Bronchial epithelial cell (primary cell): ENCODE results near the gene PDXDC1. TPM values are rescaled to one million over a fixed set of nuclear protein-coding genes. Genes with fewer than 3 reads are reported as not detected.

Source experiments
- DNase-seq: peaks from one replicate; pipeline ENCODE4 v3.0.0-alpha.2; 2010; ENCODE audit warnings: low read depth
- FAIRE-seq: peaks from 2 replicates; lab custom pipeline; 2011; peaks lifted over from hg19 to GRCh38; lab: Jason Lieb, UNC
- H3K27me3 ChIP-seq: 2 replicates; pipeline ENCODE4 v1.5.1; 2011; ENCODE audit warnings: low read length; ENCODE audit not compliant: control insufficient read depth, insufficient read depth
- H3K36me3 ChIP-seq: 2 replicates; pipeline ENCODE4 v1.5.1; 2011; ENCODE audit warnings: low read length; ENCODE audit not compliant: control insufficient read depth, insufficient read depth
- H3K4me3 ChIP-seq: 2 replicates; pipeline ENCODE4 v1.5.1; 2011; ENCODE audit warnings: mild to moderate bottlenecking, low read depth, low read length, control low read depth
- CTCF ChIP-seq: IDR thresholded peaks from 2 replicates; pipeline ENCODE4 v1.5.1; 2011; ENCODE audit warnings: mild to moderate bottlenecking, moderate library complexity, low read length, control low read depth, inconsistent platforms; ENCODE audit not compliant: insufficient read depth, severe bottlenecking
- total RNA-seq: library from RNA; depleted of rRNA; stranded (reverse); fragments of >200 nt; gene quantifications from 2 replicates; pipeline ENCODE4 v1.2.1, GENCODE V29; 2014

The PDXDC1 gene
- total RNA-seq, 1 donor from 2014 or later = 71.9 TPM

GRCh38 chr16:15031179-15031578 is 56.4 kb downstream of the PDXDC1 start:
- TF ChIP-seq CTCF = no peak
- DNase-seq (no peak), FAIRE-seq (no peak)
- no peaks in the 10 kb centered on the region for H3K27me3 ChIP-seq
- H3K36me3 ChIP-seq = peaks cover 35% of the 10 kb centered on the region
- no peak overlapping the region for H3K4me3 ChIP-seq

DNA sequence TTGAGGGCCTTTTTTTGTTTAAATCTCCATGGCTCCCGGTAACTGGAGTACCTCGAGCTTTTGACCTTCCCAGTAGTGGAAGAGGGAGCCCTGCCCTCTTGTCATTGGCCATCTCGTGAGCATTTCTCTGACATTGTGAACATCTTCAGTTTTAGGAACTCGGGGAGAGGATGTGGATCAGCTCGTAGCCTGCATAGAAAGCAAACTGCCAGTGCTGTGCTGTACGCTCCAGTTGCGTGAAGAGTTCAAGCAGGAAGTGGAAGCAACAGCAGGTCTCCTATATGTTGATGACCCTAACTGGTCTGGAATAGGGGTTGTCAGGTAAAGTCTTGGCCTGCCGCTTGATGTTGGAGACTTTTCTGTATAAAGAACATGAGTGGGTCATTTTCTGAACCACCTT is 56.8 kb downstream of the PDXDC1 start:
- H3K27me3 ChIP-seq = no peaks in the 10 kb centered on the region
- DNase-seq (no peak), FAIRE-seq (no peak)
- peaks cover 37% of the 10 kb centered on the region for H3K36me3 ChIP-seq
- TF ChIP-seq CTCF = no peak
- no peak overlapping the region for H3K4me3 ChIP-seq

- DNase-seq (no peak), FAIRE-seq (no peak)
- peaks cover 36% of the 10 kb centered on the region for H3K36me3 ChIP-seq
- TF ChIP-seq CTCF = no peak
- H3K27me3 ChIP-seq = no peaks in the 10 kb centered on the region
- no peak overlapping the region for H3K4me3 ChIP-seq
Measured at GRCh38 chr16:15032547-15033308, 57.9 kb downstream of the PDXDC1 start.

DNA sequence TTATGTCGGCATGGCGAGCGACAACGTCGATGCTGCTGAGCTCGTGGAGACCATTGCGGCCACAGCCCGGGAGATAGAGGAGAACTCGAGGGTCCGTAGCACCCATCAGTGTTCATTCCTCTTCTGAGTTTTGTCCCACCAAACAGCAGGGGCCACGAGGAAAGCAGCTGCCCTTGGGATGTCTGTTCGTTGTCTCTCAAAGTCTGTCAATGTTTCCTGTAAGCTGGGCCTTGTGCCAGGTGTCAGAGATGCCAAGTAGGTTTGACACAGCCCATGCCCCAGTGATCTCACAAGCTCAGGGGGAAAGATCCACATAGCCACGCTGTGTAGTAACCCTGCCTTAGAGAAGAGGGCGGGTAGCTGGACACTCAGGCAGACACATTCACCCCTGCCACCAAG is 58.5 kb downstream of the PDXDC1 start:
- peaks cover 34% of the 10 kb centered on the region for H3K36me3 ChIP-seq
- DNase-seq (no peak), FAIRE-seq (no peak)

GRCh38 chr16:15034266-15035162 is 59.7 kb downstream of the PDXDC1 start:
- H3K27me3 ChIP-seq = no peaks in the 10 kb centered on the region
- H3K4me3 ChIP-seq = no peak overlapping the region
- H3K36me3 ChIP-seq = peaks cover 33% of the 10 kb centered on the region
- no peak for DNase-seq
- FAIRE-seq = no peak
- no peak for TF ChIP-seq CTCF

More for the DNA sequence above, 58.5 kb downstream of the PDXDC1 start:
- H3K27me3 ChIP-seq = no peaks in the 10 kb centered on the region
- TF ChIP-seq CTCF = no peak
- H3K4me3 ChIP-seq = no peak overlapping the region
